Stimulated activated CD4-positive, alpha-beta T cell treated with anti-CD3 and anti-CD28 coated beads, Interleukin-4, amount 100 ng/mL, for 4 hours (primary cell): ENCODE data around the gene GJB6.

Experiments used
- DNase-seq, 2 experiments: peaks; one replicate each; pipeline ENCODE4 v3.0.0-alpha.2; 2020

The GJB6 gene

DNA sequence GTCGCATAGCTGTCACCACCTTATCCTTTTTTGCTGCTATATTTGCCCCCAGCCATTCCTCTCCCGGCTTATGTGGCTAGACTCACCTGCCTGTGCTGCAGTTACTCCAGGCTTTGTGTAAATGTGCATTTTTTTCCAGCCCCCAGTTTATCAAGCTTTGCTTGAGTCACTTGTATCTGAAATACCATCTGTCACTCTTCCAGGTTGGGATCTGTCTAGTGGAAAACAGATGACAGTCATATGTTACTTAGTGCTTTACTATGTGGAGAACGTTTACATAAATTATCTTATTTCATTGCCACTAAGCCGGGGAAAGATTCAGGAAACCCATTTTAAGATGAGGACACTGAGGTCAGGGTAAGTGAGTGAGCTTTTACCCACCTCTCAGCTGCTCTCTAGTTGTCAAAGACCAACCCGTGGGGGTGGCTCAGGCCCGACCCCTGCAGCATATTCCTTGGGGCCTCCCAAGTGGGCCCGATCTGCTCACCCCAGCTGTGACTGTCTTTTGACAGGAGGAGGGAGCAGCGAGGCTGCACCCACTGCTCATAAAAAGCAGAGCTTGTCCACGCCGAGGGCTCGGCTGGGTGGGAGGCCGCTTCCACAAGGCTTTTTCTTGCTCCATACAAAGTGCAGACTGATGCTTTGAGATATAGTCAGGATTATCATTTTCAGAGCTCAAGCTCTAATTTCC is 46.6 kb downstream of the GJB6 start:
- no peak for DNase-seq

DNA sequence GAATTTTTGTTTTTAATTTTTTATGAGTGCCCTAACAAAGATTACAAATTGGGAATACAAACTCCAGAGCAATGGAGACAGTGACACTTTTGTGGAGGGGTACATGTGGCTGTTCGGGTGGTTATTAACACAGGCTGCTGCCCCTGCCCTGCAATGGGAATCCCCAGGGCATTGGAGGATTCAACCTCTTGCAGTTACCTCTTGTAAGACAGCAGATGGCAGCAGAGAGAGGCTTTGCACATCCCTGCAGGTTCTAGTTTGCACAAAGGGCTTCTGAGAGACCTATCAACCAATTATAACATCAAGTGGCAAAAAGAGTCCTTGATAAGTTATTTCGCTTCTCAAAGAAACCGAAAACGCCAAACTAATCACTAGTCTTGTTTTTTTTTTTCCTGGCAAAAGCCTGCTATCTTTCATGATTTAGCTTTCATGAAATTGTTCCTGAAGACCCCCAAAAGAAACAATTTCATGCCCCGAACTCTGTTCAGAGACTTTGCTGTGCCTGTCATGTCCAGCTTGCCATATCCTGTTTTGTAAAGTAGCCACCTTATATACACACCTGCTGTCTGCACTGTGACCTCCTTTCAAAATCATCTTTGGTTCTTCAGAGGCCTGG is 49.8 kb downstream of the GJB6 start:
- peak in 1 of 2 experiments; percentile 51 for DNase-seq

DNA sequence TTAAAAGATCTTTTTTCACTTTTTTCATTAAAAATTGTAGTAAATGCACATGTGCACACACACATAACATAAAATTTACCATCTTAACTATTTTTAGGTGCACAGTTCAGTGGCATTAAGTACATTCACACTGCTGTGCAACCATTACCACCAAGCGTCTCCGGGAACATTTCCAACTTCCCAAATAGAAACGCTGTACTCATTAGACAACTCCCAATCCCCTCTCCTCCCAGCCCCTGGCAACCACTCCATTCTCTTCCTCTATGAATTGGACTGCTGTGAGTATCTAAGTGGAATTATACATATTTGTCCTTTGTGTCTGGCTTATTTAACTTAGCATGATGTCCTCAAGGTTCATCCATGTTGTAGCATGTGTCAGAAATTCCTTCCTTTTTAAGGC is 50.9 kb downstream of the GJB6 start:
- DNase-seq, result no peak

DNA sequence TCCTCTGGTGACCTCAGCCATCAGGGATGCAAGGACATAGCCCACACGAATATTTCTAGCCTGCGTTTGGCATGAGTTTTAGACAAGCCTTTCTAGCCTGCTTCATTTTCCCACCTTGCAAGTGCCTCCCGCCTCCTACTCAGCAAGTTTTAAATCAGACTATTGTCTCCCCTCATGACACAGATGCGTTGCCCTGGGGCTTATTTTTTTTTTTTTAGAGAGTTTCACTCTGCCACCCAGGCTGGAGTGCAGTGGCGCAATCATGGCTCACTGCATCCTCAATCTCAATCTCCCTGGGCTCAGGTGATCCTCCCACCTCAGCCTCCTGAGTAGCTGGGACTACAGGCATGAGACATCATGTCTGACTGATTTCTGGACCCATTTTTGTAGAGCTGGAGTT is 54.0 kb downstream of the GJB6 start:
- no peak for DNase-seq

DNA sequence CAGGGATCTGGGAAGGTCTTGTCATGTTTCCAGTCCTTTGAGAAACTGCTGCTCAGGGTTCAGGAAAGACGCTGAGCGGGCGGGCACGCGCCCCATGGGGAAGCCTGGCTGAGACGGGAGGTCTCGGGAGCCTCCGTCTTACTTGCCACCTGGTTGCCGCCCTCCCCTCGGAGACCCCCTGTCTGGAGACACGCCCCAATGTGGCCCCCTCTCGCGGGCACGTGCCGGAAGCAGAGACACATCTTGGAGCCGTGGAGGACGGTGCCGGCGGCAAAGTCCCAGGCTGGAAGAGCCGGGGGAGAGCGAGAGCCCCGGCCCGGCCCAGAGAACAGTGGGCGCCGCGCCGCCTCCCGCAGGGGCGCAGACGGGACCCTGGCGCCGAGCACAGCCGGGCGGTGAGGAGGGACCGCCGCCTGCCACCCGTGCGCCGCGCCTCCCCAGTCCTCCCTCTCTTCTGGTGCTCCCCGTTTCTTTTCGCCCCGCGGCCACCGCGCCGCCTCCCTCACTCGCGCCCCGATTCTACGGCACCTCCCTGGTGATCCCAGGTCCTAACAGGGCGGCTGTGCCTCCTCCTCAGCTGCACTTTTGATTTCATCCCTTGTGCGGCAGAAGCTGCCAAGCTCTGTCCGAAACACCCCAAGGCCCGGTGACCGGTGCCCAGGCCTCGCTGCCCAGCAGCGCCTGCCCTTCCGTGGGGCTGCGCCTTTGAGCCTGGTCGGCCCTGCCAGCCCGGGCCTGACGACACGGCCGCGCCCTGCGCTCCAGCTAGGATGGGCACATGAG is 54.9 kb downstream of the GJB6 start:
- DNase-seq, result no peak

DNA sequence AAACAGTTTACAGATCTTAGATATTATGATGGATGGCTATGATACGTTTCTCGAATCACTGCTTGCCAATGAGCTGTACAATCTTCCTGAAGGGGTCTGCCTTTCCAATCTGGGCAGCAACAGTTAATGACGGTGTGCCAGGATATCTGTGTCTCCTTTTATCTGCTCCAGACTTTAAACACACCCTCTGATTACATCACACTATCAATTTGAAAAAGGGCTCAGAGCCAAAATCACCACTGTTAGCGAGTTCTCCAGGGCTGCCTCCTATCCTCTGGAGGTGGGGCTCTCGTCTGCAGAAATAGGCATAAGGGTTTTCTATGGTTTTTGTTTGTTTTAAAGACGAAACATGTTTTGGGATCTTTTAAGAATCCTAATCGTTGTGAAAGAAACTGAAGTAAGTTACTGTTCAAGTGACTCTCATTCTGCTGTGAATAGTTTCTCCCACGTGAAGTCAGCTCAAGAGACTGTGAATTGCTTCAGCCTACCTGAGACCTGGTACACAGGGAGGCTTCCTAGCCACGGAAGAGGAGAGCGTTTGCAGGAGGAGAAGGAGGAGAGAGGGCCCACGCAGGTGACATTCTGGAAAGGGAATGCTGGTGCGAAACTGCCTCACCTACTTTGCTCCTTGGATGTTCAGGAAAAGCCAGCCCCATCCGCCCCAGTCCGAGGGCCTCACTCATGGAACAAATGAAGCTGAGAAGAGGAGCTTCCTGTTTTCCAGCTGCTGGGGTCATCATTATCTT is 56.0 kb downstream of the GJB6 start:
- no peak for DNase-seq

DNA sequence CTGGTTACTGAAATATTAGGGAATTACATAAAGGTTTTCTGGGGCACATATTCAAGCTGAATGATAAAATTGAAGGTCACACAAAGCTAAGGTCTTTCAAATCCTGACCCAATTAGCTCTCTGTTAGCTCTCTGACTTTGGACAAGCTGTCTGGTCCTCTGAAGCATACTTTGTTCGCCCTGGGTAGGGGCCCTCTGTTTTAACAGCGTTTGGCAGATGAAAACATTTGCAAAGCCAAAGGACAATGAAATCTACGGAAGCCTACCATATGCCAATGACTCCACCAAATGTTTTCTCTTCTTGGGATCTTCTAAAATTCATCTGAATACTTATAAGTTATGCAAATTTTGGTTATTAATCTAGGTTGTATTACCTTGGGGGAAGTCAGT is 56.7 kb downstream of the GJB6 start:
- no peak for DNase-seq

DNA sequence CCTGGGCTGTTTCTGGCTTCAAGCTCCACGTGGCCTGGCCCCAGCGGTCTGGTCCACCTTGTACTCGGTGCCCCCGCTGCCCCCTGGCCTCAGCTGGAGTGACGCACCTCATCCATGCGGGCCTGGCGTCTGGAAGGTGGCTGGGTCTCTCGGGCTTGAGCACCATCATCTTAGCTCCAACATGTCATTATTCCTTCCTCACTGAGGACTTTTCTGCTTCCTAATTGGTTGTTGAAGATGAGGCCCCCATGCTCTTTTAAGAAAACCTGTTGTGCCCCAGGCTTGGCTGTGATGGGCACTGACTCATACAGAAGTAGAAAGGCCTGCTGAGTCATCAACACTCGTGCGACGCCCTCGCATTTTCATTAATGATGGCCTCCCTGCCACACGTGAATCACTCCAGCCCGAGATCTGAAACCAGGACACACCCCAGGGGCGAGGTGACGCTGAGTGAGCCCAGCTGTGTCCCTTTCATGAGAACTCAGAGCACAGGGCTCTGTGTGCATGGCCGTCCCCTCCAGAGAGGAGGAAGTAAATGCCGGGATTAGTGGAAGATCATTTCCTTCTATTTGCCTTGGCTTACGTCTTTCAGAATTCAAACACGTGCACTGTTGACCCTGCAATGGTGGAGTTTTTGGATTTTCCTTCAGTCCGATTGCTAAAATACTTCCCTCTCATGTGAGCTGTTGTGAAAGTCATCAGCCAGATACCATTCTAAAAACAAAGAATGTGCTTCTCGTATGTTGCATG is 57.3 kb downstream of the GJB6 start:
- DNase-seq, result peak; percentile 68 to 84

DNA sequence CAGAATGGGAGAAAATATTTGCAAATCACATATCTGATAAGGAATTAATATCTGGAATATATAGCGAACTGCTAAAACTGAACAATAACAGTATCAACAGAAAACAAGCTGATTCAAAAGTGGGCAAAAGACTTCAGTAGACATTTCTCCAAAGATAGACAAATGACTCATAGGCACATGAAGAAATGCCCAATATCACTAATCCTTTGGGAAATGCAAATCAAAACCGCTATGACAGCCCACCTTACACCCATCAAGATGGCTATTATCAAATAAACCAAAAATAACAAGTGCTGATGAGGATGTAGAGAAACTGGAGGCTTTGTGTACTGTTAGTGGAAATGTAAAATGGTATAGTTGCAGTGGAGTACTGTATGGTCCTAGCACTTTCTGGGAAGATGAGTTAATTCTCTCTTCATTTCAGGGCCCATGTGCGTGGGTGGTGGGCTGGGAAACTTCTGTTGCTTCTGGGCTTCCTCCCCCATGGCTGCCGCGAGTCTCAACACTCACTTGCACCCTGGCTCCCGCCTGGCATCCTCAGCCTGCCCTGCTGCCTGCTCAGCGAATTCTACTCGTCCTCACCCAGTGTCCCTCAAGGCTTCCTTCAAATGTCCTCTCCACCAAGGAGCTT is 58.9 kb downstream of the GJB6 start:
- no peak for DNase-seq
